K562 (cell line): ENCODE data around the gene RANGAP1. TPM values are rescaled to one million over a fixed set of nuclear protein-coding genes. Genes with fewer than 3 reads are reported as not detected.

ENCODE experiments used
- ATF7 ChIP-seq: fragments of 450-650 bp; IDR thresholded peaks from 2 replicates; pipeline ENCODE4 v1.7.1; 2014; ENCODE audit warnings: mild to moderate bottlenecking, moderate library complexity
- CEBPB ChIP-seq: fragments of 450-650 bp; IDR thresholded peaks from 2 replicates; pipeline ENCODE4 v1.6.1; 2016; ENCODE audit warnings: missing genetic modification characterization, missing compliant biosample characterization
- EHMT2 ChIP-seq: fragments of 450-650 bp; IDR thresholded peaks from 2 replicates; pipeline ENCODE4 v1.6.1; 2018; ENCODE audit warnings: antibody characterized with exemption
- ETV1 ChIP-seq: fragments of 450-650 bp; conservative IDR thresholded peaks from 2 replicates; pipeline ENCODE4 v1.6.1; 2016; ENCODE audit warnings: missing genetic modification characterization, control low read depth, low read depth, missing compliant biosample characterization
- FOXA3 ChIP-seq, 2 experiments: fragments of 450-650 bp in 1 of 2; sonication (generic) in 1 of 2; formaldehyde crosslinking; IDR thresholded peaks in 1 of 2; conservative IDR thresholded peaks in 1 of 2; 2 replicates each; pipeline versions ENCODE4 v1.4.0 to v1.8.0; 2020 to 2022; ENCODE audit warnings: mild to moderate bottlenecking in 2 of 2, missing genetic modification reagents in 1 of 2
- MAZ ChIP-seq, 2 experiments: fragments of 450-650 bp in 1 of 2; sonication (generic) in 1 of 2; formaldehyde crosslinking; IDR thresholded peaks in 1 of 2; conservative IDR thresholded peaks in 1 of 2; 2 replicates each; pipeline versions ENCODE4 v1.4.0 to v1.5.0; 2020; ENCODE audit warnings: mild to moderate bottlenecking in 1 of 2, missing genetic modification reagents in 1 of 2
- NR2F6 ChIP-seq: fragments of 450-650 bp; formaldehyde crosslinking; IDR thresholded peaks from 2 replicates; pipeline ENCODE4 v1.4.0; 2020; ENCODE audit warnings: mild to moderate bottlenecking
- POLR2H ChIP-seq: IDR thresholded peaks from 2 replicates; pipeline ENCODE4 v1.6.1; 2016; ENCODE audit warnings: missing genetic modification characterization, low read depth, mild to moderate bottlenecking, control low read depth, missing compliant biosample characterization, moderate library complexity
- PRPF4 ChIP-seq: fragments of 200-400 bp; formaldehyde crosslinking; IDR thresholded peaks from one replicate; pipeline ENCODE4 v1.6.1; 2017; ENCODE audit warnings: low read length, low read depth, mild to moderate bottlenecking; ENCODE audit not compliant: insufficient read depth, poor library complexity, severe bottlenecking
- SPI1 ChIP-seq: IDR thresholded peaks from 2 replicates; pipeline ENCODE4 v1.6.1; 2011; ENCODE audit warnings: low read depth, low read length, control low read depth, borderline replicate concordance
- XRCC3 ChIP-seq: fragments of 450-650 bp; IDR thresholded peaks from 2 replicates; pipeline ENCODE4 v1.6.1; 2017; ENCODE audit warnings: mild to moderate bottlenecking, moderate library complexity
- ZNF589 ChIP-seq: fragments of 200-800 bp; sonication (Bioruptor generic); IDR thresholded peaks from 2 replicates; pipeline ENCODE4 v1.6.1; 2016; ENCODE audit warnings: low read depth, missing genetic modification characterization, missing compliant biosample characterization
- polyA plus RNA-seq, 8 experiments: library from polyadenylated mRNA; depleted of rRNA in 4 of 8; stranded (reverse) in 5 of 8; unstranded in 3 of 8; fragments of >200 nt; fragmentation: Nextera tagmentation in 2 of 8; fragmentation: Illumina TruSeq in 1 of 8; extraction: Ambion mirVana in 2 of 8; extraction: Trizol in 1 of 8; gene quantifications; 2 replicates each; pipeline versions ENCODE4 v1.2.1 to v1.2.3, GENCODE V29; 2011 to 2014; ENCODE audit warnings: inconsistent platforms in 1 of 8, missing spikeins in 1 of 8
- total RNA-seq, 7 experiments: library from RNA; depleted of rRNA in 6 of 7; stranded (reverse); fragments of >200 nt in 6 of 7; fragmentation: Illumina TruSeq in 2 of 7; extraction: Trizol in 2 of 7; gene quantifications; 2 replicates each; pipeline versions ENCODE4 v1.2.1 to v1.2.3, GENCODE V29; 2011 to 2021; ENCODE audit warnings: low replicate concordance in 1 of 7
- TF ChIP-seq, protein P1 (sequence below): fragments of 200-600 bp; sonication (generic); IDR thresholded peaks from one replicate; pipeline ENCODE4 v1.6.1; 2012; ENCODE audit warnings: mild to moderate bottlenecking, low read depth, low read length, inconsistent platforms
- TF ChIP-seq, protein P2 (sequence below): IDR thresholded peaks from 3 replicates; pipeline ENCODE4 v1.6.1; 2011; ENCODE audit warnings: borderline replicate concordance, mild to moderate bottlenecking; ENCODE audit not compliant: insufficient read length, insufficient read depth

The RANGAP1 gene
- total and polyA plus RNA-seq, 9 of the 15 experiments (the other 6 are each of a cell fraction or from before 2014, with no cell fraction given) = 2.1 to 104 (median 50.6) TPM

DNA sequence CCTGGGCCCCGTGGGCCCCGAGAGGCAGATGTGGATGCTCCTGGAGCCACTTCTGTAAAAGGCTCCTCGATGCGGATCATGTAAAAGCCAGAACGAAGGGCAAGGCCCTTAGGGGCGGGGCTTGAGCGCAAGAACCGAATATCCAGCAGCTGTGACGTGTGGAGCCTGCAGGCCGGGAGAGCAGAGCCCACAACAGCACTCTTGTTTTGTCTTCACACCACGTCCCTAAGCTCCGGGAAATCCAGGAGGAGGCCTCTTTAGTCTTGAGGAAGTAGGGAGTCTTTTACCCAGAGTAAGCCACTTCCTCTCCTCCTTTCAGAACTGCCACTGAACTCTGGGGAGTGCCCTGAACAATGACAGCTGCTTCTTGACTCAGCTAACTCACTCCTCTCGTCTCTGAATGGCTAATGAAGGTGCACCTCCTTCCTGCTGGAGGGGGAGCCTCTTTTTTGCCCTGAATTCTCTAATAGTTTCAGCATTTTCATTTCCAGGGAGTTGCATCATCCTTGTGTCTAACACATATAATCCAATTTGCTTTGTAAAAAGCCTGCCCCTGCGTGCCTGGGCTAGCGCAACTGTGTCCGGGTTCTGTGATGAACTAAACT lies 68.3 kb downstream of the RANGAP1 start (continued):
- TF ChIP-seq, protein P1, sequence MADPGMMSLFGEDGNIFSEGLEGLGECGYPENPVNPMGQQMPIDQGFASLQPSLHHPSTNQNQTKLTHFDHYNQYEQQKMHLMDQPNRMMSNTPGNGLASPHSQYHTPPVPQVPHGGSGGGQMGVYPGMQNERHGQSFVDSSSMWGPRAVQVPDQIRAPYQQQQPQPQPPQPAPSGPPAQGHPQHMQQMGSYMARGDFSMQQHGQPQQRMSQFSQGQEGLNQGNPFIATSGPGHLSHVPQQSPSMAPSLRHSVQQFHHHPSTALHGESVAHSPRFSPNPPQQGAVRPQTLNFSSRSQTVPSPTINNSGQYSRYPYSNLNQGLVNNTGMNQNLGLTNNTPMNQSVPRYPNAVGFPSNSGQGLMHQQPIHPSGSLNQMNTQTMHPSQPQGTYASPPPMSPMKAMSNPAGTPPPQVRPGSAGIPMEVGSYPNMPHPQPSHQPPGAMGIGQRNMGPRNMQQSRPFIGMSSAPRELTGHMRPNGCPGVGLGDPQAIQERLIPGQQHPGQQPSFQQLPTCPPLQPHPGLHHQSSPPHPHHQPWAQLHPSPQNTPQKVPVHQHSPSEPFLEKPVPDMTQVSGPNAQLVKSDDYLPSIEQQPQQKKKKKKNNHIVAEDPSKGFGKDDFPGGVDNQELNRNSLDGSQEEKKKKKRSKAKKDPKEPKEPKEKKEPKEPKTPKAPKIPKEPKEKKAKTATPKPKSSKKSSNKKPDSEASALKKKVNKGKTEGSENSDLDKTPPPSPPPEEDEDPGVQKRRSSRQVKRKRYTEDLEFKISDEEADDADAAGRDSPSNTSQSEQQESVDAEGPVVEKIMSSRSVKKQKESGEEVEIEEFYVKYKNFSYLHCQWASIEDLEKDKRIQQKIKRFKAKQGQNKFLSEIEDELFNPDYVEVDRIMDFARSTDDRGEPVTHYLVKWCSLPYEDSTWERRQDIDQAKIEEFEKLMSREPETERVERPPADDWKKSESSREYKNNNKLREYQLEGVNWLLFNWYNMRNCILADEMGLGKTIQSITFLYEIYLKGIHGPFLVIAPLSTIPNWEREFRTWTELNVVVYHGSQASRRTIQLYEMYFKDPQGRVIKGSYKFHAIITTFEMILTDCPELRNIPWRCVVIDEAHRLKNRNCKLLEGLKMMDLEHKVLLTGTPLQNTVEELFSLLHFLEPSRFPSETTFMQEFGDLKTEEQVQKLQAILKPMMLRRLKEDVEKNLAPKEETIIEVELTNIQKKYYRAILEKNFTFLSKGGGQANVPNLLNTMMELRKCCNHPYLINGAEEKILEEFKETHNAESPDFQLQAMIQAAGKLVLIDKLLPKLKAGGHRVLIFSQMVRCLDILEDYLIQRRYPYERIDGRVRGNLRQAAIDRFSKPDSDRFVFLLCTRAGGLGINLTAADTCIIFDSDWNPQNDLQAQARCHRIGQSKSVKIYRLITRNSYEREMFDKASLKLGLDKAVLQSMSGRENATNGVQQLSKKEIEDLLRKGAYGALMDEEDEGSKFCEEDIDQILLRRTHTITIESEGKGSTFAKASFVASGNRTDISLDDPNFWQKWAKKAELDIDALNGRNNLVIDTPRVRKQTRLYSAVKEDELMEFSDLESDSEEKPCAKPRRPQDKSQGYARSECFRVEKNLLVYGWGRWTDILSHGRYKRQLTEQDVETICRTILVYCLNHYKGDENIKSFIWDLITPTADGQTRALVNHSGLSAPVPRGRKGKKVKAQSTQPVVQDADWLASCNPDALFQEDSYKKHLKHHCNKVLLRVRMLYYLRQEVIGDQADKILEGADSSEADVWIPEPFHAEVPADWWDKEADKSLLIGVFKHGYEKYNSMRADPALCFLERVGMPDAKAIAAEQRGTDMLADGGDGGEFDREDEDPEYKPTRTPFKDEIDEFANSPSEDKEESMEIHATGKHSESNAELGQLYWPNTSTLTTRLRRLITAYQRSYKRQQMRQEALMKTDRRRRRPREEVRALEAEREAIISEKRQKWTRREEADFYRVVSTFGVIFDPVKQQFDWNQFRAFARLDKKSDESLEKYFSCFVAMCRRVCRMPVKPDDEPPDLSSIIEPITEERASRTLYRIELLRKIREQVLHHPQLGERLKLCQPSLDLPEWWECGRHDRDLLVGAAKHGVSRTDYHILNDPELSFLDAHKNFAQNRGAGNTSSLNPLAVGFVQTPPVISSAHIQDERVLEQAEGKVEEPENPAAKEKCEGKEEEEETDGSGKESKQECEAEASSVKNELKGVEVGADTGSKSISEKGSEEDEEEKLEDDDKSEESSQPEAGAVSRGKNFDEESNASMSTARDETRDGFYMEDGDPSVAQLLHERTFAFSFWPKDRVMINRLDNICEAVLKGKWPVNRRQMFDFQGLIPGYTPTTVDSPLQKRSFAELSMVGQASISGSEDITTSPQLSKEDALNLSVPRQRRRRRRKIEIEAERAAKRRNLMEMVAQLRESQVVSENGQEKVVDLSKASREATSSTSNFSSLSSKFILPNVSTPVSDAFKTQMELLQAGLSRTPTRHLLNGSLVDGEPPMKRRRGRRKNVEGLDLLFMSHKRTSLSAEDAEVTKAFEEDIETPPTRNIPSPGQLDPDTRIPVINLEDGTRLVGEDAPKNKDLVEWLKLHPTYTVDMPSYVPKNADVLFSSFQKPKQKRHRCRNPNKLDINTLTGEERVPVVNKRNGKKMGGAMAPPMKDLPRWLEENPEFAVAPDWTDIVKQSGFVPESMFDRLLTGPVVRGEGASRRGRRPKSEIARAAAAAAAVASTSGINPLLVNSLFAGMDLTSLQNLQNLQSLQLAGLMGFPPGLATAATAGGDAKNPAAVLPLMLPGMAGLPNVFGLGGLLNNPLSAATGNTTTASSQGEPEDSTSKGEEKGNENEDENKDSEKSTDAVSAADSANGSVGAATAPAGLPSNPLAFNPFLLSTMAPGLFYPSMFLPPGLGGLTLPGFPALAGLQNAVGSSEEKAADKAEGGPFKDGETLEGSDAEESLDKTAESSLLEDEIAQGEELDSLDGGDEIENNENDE = no peak
- TF ChIP-seq NR2F6 (CRISPR knock-in tag) = no peak
- TF ChIP-seq MAZ (CRISPR knock-in tag; conservative IDR thresholded peaks at IDR 0.05 in 1 of 2, IDR thresholded peaks at IDR 0.05 in 1 of 2) = peak in 1 of 2 experiments; percentile 19; a peak in 1 of 4 replicates
- peak; percentile 67; the same call in 1 of the 2 replicates for TF ChIP-seq SPI1
- 0 out of 2 replicates have a peak, but pooled peaks have one; percentile 21 for TF ChIP-seq ETV1 (tag)
- peak; percentile 80 for TF ChIP-seq ATF7
- no peak for TF ChIP-seq XRCC3
- TF ChIP-seq FOXA3 (CRISPR knock-in tag; conservative IDR thresholded peaks at IDR 0.05 in 1 of 2, IDR thresholded peaks at IDR 0.05 in 1 of 2) = no peak
- TF ChIP-seq CEBPB (tag) = peak; percentile 13; the same call in 1 of the 2 replicates
- TF ChIP-seq EHMT2 = no peak
- TF ChIP-seq, protein P2, sequence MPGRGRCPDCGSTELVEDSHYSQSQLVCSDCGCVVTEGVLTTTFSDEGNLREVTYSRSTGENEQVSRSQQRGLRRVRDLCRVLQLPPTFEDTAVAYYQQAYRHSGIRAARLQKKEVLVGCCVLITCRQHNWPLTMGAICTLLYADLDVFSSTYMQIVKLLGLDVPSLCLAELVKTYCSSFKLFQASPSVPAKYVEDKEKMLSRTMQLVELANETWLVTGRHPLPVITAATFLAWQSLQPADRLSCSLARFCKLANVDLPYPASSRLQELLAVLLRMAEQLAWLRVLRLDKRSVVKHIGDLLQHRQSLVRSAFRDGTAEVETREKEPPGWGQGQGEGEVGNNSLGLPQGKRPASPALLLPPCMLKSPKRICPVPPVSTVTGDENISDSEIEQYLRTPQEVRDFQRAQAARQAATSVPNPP = no peak
- TF ChIP-seq POLR2H (tag) = no peak
- no peak for TF ChIP-seq ZNF589 (CRISPR knock-in tag)
- no peak for TF ChIP-seq PRPF4
